TTC549 (cell line): ENCODE results near the gene AVL9.
A peak's percentile ranks its signal among the peaks of the same experiment; 100 is the strongest.

Experiments
- FAIRE-seq: peaks from 2 replicates; lab custom pipeline; 2012; peaks lifted over from hg19 to GRCh38; lab: Jason Lieb, UNC

Gene AVL9

GRCh38 chr7:32535162-32535702, 39.9 kb downstream of the AVL9 start:
- no peak for FAIRE-seq

DNA sequence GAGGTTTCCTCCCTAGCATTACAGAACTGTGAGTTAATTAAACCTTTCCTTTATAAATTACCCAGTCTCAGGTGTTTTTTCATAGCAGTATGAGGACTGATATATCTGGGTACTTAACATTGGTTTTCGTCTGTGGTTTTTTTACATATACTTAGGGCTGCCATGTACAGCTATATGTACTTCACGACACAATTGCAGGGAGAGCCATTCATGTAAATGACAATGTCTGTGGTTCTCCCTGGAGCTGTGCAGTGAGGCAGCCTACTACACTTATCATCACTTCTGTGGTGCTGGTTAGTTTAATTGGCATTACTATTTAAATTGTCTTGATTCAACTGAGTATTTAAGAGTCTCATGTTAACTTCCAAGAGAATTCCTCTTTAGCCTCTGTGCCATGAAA, 40.7 kb downstream of the AVL9 start:
- FAIRE-seq = no peak

DNA sequence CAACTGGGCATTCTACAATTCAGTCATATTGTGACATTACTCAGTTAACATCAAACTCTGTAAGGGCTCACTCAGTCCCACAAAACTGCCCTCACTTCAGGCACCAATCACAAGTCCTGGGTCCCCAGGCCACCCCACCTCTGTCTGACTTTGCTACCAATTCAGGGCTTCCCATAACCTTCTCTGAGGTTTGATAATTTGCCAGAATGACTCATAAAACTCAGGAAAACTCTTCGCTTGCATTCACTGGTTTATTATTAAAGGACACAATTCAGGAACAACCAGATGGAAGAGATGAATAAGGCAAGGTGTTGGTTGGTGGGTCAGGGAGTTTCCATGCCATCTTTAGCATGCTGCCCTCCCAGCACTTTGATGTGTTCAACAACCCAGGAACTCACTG, 41.3 kb downstream of the AVL9 start:
- no peak for FAIRE-seq

GRCh38 chr7:32537760-32538159, 42.5 kb downstream of the AVL9 start:
- no peak for FAIRE-seq

DNA sequence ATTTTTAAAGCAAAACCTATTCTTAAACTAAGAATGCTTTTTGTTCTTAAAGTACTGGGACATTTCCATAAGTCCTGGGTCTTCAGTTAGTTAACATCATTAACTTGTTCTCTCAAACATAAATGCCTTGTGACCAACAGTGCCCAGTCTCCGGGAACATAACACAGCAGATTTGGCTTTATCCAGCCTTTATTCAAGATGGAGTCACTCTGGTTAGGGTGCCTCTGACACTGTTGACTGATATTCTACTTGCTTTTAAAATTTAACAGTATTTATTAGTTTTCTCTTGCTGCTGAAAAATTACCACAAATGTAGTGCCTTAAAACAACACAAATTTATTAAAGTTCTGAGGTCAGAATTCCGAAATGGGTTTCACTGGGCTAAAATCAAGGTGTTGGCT, 44.1 kb downstream of the AVL9 start:
- FAIRE-seq = no peak

GRCh38 chr7:32539919-32540531, 44.7 kb downstream of the AVL9 start:
- no peak for FAIRE-seq

- no peak for FAIRE-seq
Measured at GRCh38 chr7:32542595-32542994, 47.3 kb downstream of the AVL9 start.

DNA sequence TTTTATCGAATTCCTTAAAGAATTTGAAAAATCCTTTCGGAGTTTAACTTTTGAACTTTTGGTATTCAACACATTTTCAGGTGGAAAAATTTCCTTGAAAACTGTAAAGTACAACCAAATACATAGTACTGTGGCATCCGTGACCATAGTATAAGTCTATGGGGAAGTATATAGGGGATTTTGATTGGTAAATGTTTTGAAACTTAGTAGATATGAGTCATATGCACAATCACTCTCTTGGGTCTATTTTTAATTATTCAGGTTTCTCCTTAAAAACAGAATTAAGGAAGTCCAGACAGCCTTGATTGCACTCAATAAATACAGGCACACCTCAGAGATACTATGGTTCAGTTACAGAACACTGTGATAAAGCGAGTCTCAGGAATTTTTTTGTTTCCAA, 64.2 kb downstream of the AVL9 start:
- no peak for FAIRE-seq

DNA sequence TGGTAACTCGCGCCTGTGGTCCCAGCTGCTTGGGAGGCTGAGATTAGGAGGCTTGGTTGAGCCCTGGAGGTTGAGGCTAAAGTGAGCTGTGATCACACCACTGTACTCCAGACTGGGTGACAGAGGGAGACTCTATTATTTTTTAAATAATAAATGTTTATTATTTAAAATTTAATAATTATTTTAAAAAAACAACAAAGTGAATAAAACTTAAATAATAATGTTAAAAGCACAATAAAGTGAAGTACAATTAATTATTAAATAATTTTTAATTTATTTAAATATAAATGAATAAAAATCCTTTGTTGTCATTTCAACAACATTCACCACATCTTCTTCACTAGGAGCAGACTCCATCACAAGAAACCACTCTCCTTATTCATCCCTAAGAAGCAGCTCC, 64.8 kb downstream of the AVL9 start:
- FAIRE-seq = peak; percentile 42

DNA sequence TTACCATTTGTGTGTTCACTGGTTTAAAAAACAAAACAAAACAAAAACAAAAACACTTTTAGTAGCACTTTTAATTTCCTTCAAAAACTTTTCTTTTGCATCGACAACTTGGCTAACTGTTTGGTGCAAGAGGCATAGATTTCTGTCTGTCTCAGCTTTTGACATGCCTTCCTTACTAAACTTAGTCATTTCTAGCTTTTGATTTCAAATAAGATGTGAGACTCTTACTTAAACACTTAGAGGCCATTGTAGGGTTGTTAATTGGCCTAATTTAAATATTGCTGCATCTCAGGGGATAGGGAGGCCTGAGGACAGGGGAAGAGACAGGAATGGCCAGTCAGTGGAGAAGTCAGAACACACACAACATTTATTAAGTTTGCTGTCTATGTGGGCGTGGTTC, 66.3 kb downstream of the AVL9 start:
- no peak for FAIRE-seq

- FAIRE-seq = no peak
Measured at GRCh38 chr7:32564542-32564941, 69.3 kb downstream of the AVL9 start.

DNA sequence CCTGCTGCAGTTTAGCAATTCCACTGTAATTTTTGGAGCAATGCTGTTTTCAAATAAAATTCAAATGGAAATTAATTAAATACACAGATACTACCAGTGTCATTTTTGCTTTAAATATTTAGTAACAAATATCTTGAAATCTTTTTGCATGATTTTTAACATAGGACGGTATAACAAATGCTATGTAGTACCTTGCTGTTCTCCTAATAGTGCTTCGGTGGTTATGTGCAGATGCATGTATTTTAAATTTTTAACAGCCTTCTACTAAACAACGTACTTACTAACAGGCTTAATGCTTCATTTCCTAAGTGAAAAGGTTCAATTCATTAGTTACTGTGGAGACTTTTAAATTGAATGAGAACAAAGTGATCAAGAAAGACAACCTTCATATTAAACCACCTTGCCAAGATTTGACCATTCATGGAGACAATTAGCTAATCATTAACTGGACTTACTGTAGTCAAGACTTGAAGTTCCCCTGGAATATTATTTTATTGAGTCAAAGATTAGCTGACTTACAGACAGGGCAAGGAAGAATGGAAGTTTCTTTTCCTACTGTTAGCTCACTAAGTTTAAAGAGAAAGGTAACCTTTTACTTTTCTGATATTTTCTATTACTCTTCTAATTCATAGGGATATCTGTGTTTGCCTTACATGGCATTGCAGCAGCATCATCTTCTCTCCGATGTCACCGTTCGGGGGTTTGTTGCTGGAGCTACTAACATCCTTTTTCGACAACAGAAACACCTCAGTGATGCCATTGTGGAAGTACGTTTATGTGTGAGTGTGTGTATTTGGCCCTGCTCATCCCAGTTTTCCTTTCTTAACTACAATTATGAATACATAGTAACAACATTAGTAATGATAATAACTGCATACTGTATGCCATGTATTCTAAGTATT, 74.3 kb downstream of the AVL9 start:
- FAIRE-seq = no peak

DNA sequence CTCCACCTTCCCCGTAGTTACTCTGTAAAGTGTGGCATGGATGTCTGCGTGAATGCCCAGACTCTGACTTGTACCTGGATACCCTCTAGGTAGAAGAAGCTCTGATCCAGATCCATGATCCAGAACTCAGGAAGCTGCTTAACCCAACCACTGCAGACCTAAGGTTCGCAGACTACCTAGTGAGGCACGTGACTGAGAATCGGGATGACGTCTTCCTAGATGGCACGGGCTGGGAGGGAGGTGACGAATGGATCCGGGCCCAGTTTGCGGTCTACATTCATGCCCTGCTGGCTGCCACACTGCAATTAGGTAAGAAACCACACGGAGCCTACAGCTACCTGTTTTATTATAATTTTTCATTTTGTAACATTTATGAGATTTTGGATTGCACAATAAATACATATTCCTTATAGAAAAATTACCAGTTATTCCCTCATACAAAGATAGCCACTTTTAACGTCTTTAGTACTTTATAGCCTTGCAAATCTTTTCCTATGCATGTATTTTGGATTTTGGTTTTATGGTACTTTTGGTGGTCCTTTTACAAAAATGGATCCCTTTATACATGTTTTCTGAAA, 77.9 kb downstream of the AVL9 start:
- no peak for FAIRE-seq

DNA sequence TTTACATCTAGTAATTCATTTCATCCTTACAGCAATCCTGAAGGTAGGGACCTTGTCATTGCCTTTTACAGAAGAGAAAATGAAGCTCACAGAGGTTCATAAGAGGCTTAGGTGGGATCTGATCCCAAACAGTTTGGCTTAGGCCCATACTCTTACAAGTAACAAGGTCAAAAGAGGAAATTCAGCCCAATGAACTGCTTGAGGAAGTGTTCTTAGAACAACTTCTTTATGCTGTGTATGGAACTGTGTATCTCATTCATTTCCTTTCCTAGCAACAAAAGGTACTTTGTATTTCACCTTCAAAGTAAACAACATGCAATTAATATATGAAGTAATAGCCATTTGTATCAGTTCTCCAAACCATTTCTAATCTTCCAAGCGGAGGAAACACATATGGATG, 79.3 kb downstream of the AVL9 start:
- FAIRE-seq = no peak

- no peak for FAIRE-seq
Measured at GRCh38 chr7:32577421-32577820, 82.1 kb downstream of the AVL9 start.

GRCh38 chr7:32579776-32580175, 84.5 kb downstream of the AVL9 start:
- no peak for FAIRE-seq

GRCh38 chr7:32580646-32581045, 85.4 kb downstream of the AVL9 start:
- FAIRE-seq = no peak

DNA sequence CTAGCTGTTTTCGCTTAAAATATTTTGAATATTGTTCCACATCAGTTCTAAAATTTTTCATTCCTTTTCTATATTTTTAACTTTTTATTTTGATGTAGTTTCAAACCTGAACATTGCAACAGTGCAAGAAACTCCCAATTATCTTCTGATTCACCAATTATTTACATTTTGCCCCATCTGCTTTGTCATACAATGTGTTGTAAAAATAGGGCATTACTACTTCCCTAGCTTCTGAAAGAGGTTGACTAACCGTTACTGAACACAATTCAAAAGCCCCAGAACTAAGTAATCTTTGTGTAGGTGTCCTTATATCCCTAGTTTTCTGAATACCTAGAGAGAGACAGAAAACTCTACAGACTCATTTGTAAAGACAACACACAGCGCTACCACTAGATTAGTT, 86.7 kb downstream of the AVL9 start:
- no peak for FAIRE-seq

GRCh38 chr7:32583791-32584190, 88.5 kb downstream of the AVL9 start:
- FAIRE-seq = no peak

DNA sequence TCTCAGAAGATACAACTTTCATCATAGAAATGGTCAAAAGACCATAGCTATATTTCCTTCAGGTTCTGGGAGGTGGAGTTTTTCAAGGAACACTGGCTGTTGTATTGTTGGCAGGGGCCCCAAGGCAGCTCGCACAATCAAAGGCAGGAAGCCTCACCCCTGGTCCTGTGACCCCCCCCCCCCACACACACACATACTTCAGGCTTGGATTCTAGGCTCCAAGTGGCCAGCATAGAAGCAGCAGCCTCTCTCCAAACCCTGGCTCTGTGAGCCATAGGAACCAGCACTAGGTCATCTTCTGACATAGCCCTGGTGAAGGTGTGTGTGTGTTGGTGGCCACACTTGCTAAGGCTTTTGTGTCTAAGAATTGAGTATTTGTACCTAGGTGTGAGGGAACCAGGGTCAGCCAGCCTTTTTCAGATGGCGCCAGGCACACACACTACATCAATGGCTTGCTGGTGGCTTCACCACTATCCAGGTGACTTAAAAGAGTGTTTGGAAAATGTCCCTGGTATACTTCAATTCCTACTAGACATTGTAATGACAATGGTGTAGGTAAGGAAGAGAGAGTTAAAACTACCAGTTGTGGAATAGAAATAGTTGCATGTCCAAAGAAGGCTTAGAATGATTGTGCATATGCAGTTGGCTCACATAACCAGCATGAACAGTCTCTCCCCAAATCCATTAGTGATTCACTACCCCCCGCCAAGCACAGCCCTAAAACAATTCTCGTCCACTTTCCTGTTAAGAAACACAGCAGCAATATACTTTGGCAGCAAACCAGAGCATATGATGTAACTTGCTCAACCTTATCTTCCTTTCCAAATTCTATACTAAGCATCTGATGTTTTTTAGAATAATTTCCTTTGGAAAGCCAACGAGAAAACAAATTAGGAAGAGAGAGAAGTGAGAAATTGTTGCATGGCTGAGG, 91.3 kb downstream of the AVL9 start:
- no peak for FAIRE-seq

- no peak for FAIRE-seq
Measured at GRCh38 chr7:32587411-32587948, 92.2 kb downstream of the AVL9 start.

- no peak for FAIRE-seq
Measured at GRCh38 chr7:32588657-32589056, 93.4 kb downstream of the AVL9 start.
